Cardiac muscle cell (in vitro differentiated cells and primary cell): Measurements from ENCODE around the gene CH25H. TPM values are rescaled to one million over a fixed set of nuclear protein-coding genes. Genes with fewer than 3 reads are reported as not detected.

Source experiments
- DNase-seq, 2 donors: peaks; one replicate each; pipeline versions ENCODE4 v3.0.0 to v3.0.0-alpha.2; 2010 to 2017; ENCODE audit warnings: low read depth in 1 of 2, low spot score in 1 of 2
- H3K27ac ChIP-seq: fragments of 200-600 bp; sonication (generic); 2 replicates; pipeline ENCODE4 v1.5.1; 2016
- H3K27me3 ChIP-seq: fragments of 200-600 bp; sonication (generic); 2 replicates; pipeline ENCODE4 v1.6.0; 2016; ENCODE audit warnings: control low read depth
- H3K36me3 ChIP-seq: fragments of 200-600 bp; sonication (generic); 2 replicates; pipeline ENCODE4 v1.5.1; 2016; ENCODE audit warnings: control low read depth
- H3K4me1 ChIP-seq: fragments of 200-600 bp; sonication (generic); 2 replicates; pipeline ENCODE4 v1.8.1; 2017; ENCODE audit warnings: low read depth, mild to moderate bottlenecking, mixed run types
- H3K4me3 ChIP-seq: fragments of 200-600 bp; sonication (generic); 2 replicates; pipeline ENCODE4 v1.5.1; 2016; ENCODE audit warnings: mild to moderate bottlenecking
- H3K9me3 ChIP-seq: fragments of 200-600 bp; sonication (generic); 2 replicates; pipeline ENCODE4 v1.5.1; 2017; ENCODE audit warnings: low read depth, mild to moderate bottlenecking, control low read depth
- CTCF ChIP-seq: IDR thresholded peaks from 2 replicates; pipeline ENCODE4 v1.5.1; 2012; ENCODE audit warnings: low read depth, mild to moderate bottlenecking, low read length
- polyA plus RNA-seq: library from polyadenylated mRNA; unstranded; fragments of >200 nt; fragmentation: Nextera tagmentation; extraction: Ambion mirVana; gene quantifications from 2 replicates; pipeline ENCODE4 v1.2.1, GENCODE V29; 2016
- total RNA-seq: library from RNA; depleted of rRNA; stranded (reverse); fragments of >200 nt; gene quantifications from 2 replicates; pipeline ENCODE4 v1.2.3, GENCODE V29; 2016

CH25H gene
- total and polyA plus RNA-seq, 2 experiments from 2014 or later, result not detected

- Histone ChIP-seq H3K27me3 (peaks cover 4% of the 10 kb centered on the region), H3K4me1 (peaks cover 4% of the 10 kb centered on the region), H3K27ac (no peak overlapping the region), H3K4me3 (no peak overlapping the region), H3K9me3 (no peaks in the 10 kb centered on the region), H3K36me3 (no peaks in the 10 kb centered on the region)
- no peak for TF ChIP-seq CTCF
- DNase-seq, result no peak
Observed at GRCh38 chr10:89159761-89160160, 47.4 kb downstream of the CH25H start.

GRCh38 chr10:89159316-89159715 is 47.8 kb downstream of the CH25H start:
- TF ChIP-seq CTCF, result no peak
- DNase-seq, result no peak

GRCh38 chr10:89158446-89158845 is 48.7 kb downstream of the CH25H start:
- no peaks in the 10 kb centered on the region for H3K9me3 ChIP-seq
- no peak for DNase-seq

More at GRCh38 chr10:89159316-89159715, 47.8 kb downstream of the CH25H start:
- Histone ChIP-seq H3K9me3 (no peaks in the 10 kb centered on the region), H3K27me3 (peaks cover 4% of the 10 kb centered on the region), H3K4me3 (no peak overlapping the region), H3K36me3 (no peaks in the 10 kb centered on the region), H3K4me1 (peaks cover 4% of the 10 kb centered on the region), H3K27ac (no peak overlapping the region)

GRCh38 chr10:89156161-89156835 is 50.8 kb downstream of the CH25H start:
- no peaks in the 10 kb centered on the region for H3K36me3 ChIP-seq
- TF ChIP-seq CTCF, result no peak
- H3K27me3 ChIP-seq, result peaks cover 4% of the 10 kb centered on the region
- peaks cover 4% of the 10 kb centered on the region for H3K4me1 ChIP-seq
- H3K27ac ChIP-seq, result no peak overlapping the region
- H3K4me3 ChIP-seq, result no peak overlapping the region
- no peak for DNase-seq
- no peaks in the 10 kb centered on the region for H3K9me3 ChIP-seq

More at GRCh38 chr10:89158446-89158845, 48.7 kb downstream of the CH25H start:
- Histone ChIP-seq H3K27ac (no peak overlapping the region), H3K27me3 (peaks cover 4% of the 10 kb centered on the region), H3K4me3 (no peak overlapping the region), H3K36me3 (no peaks in the 10 kb centered on the region), H3K4me1 (peaks cover 4% of the 10 kb centered on the region)
- no peak for TF ChIP-seq CTCF

Other genes starting within 250 kb of the CH25H start
- gene FAS, start 216.5 kb downstream of the CH25H start, total RNA-seq, result 0.67 and 1.2 TPM in 2 replicates
- gene FAS, start 216.5 kb downstream of the CH25H start, polyA plus RNA-seq, result 0.77 and 1.9 TPM in 2 replicates
- gene LIPA, start 44.5 kb upstream of the CH25H start, total RNA-seq, result 6.8 and 6.9 TPM in 2 replicates
- gene LIPA, start 44.5 kb upstream of the CH25H start, polyA plus RNA-seq, result 12.3 and 13.1 TPM in 2 replicates
- not detected in 2 replicates for gene IFIT2, start 94.7 kb upstream of the CH25H start, total RNA-seq
- gene IFIT2, start 94.7 kb upstream of the CH25H start, polyA plus RNA-seq, result 0.07 and 0.25 TPM in 2 replicates
- 0.21 and 0.24 TPM in 2 replicates for gene IFIT3, start 120.7 kb upstream of the CH25H start, total RNA-seq
- gene IFIT3, start 120.7 kb upstream of the CH25H start, polyA plus RNA-seq, result 0.47 and 0.70 TPM in 2 replicates
- gene IFIT1B, start 170.7 kb upstream of the CH25H start, total RNA-seq, result not detected in 2 replicates
- gene IFIT1B, start 170.7 kb upstream of the CH25H start, polyA plus RNA-seq, result 0.31 and 0.99 TPM in 2 replicates
- 22.7 and 23.9 TPM in 2 replicates for gene IFIT1, start 185.3 kb upstream of the CH25H start, total RNA-seq
- 24.4 and 32.8 TPM in 2 replicates for gene IFIT1, start 185.3 kb upstream of the CH25H start, polyA plus RNA-seq
- 4.4 and 4.8 TPM in 2 replicates for gene IFIT5, start 207.3 kb upstream of the CH25H start, total RNA-seq
- gene IFIT5, start 207.3 kb upstream of the CH25H start, polyA plus RNA-seq, result 6.6 and 6.9 TPM in 2 replicates